Stimulated activated CD4-positive, alpha-beta T cell treated with anti-CD3 and anti-CD28 coated beads, Interleukin-4, amount 100 ng/mL, for 4 hours (primary cell): ENCODE data around the gene PTPRM.

Experiments used
- DNase-seq, 2 experiments: peaks; one replicate each; pipeline ENCODE4 v3.0.0-alpha.2; 2020

Gene PTPRM

GRCh38 chr18:7567474-7568425 is 634 bp downstream of the PTPRM start:
- peak in 1 of 2 experiments; percentile 1 for DNase-seq

DNA sequence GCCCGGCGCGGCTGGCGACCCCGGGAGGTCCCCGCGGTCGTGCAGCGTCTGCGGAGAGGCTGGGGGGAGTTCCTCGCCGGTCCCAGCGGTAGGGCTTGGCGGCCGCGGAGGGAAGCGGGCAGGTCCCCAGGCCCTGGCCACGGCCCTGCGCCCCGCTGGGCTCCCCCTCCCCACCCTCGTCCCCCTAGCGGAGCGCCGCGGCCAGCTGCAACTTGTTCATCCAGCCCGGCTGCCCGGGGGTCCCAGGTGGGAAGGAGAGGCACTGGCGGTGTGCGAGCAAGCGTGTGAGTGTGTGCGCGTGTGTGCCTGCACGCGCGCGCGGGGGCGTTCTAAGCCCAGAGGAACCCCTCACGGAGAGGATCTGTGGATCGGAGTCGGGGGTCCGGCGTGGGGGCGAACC is 1.3 kb downstream of the PTPRM start:
- DNase-seq: no peak

DNA sequence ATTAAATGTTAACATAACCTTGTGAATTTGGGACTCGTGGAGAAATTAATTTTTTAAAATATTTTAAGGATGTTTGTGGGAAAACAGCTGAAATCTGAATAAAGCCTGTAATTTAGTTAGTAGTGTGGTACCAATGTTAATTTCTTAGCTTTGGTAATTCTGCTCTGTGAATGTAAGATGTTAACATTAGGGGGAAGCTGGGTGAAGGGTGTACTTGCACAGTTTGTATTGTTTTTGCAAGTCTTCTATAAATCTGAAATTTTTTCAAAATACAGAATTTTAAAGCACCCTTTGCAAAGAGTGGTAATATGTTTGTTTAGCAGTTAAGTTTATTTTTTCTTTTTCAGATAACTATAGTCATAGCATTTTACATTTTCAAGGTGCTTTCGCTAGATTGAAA is 4.5 kb downstream of the PTPRM start:
- no peak for DNase-seq

DNA sequence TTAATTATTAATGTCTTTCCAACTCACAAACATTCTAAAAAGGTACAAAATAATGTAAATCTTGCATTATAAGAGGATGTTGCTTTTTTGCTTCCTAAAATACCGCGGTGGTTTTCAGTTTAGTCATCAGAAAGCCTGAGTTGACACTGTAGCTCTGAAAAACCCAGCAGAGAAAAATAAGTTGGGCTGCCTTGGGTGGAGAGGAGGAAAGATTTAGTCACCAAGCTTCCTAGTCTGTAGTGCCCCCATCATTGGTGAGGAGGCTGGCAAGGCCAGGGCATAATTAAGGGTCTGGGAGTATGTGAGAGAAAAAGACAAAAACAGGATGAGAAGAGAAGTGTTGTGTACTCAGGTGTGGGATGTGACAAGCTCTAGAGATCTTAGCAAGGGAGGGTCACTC is 5.7 kb downstream of the PTPRM start:
- DNase-seq: no peak

DNA sequence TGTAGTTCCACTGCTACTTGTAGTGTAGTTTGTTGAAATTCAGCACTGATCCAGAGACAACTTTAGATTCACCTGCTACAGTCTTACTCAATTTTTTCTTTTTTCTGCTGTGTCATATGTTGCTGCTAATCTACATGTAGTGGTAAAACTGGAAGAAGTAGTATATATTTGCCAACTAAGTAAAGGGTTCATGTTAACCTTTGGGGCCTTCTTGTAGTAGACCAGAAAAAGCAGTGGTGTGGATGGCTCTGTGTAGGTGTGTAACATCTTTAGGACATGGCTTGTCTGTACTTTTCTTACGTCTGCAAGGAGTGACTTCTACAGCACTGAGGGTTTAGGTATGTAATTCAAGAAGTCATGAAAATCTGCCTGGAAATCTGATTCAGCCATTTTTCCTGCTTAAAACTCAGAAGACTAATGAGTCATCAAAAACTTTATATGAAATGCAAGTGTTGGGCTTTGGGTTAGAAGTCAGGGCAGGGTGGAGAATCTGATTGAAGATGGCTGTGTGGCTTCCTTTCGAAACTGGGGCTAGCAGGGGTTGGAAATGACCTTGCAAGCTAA is 8.4 kb downstream of the PTPRM start:
- DNase-seq: no peak

GRCh38 chr18:7576077-7576476 is 9.0 kb downstream of the PTPRM start:
- DNase-seq: no peak

- DNase-seq: no peak
Observed at GRCh38 chr18:7576685-7577084, 9.6 kb downstream of the PTPRM start.

GRCh38 chr18:7577706-7578105 is 10.6 kb downstream of the PTPRM start:
- DNase-seq: no peak

DNA sequence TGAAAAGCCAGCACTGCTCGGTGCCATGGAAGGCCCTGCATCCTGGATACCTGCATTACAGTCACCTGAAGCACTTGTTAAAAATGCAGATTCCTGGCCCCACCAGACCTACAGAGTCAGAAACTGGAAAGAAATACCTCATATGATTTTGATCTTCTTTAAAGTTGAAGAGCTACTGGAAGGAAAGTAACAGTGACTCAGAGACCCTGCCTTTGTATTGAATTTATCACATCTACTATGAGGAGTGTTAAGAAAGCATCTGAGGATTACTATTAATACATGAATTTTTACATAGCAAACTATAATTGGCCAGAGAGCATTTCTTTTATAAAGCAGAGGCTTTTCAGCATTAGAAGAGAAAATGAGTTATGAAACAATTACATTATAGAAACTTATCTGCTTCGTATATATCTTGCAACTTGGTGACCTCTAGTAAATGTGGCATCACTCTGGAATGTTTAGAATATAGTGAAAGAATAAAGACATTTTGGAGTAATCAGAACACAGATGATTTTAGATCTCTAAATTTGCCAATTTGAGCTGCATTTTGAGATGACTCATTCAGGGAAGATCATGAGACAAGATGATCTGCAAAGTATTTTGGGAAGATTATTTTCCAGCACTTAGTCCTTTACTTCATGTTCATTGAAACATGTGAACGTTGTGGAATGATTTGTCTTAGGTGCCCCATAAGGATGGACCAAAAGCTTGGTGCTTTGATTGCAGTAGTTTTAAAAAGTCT is 12.2 kb downstream of the PTPRM start:
- DNase-seq: no peak

DNA sequence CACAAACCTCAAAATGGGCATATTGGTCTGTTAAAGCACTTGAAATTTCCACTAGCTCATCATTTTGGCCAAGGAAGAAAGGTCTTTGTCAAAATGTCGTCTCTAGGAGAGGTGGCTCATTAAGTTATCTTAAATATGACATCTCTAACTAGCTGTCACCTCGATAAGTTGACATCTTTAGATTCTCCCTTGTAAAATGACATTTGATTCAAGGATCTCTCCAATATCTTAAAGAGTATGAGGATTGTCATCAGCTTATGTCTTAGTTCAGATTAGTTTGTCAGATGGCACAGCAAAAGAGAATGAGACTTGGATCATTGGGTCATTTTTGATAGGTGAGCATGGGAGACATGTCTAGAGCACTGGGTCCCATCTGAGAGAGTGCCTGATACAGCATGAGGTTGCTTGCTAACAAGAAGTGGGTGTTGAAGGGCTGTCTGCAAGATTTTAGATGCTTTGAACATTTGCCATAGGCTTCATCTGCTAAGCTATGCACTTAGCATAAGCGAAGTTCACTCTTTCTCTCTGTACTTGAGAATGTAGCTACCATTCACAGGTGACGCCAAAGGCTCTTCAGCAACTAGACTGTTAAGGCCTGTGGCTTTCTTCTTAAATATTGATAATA is 12.9 kb downstream of the PTPRM start:
- DNase-seq: no peak

GRCh38 chr18:7584646-7585275 is 17.6 kb downstream of the PTPRM start:
- DNase-seq: no peak

DNA sequence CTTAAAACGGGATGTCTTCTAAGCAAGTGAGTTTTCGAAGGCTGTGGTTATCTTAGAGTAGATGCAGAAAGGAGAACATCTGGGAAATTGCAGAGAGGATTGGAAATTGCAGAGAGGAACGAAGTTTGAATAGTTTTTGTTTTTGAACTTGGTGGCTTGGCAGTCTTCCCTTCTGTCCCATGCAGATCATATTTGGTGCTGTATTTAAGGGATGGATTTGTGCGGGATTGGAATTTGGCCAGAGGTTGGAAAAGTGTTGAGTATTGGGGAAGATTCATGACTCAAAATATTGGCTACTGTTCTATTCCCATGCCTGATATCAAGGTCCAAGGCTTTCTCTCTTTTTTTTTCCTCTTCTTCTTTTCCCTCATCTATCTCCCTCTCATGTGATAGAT is 18.2 kb downstream of the PTPRM start:
- no peak for DNase-seq

- DNase-seq: no peak
Observed at GRCh38 chr18:7586379-7586778, 19.3 kb downstream of the PTPRM start.

DNA sequence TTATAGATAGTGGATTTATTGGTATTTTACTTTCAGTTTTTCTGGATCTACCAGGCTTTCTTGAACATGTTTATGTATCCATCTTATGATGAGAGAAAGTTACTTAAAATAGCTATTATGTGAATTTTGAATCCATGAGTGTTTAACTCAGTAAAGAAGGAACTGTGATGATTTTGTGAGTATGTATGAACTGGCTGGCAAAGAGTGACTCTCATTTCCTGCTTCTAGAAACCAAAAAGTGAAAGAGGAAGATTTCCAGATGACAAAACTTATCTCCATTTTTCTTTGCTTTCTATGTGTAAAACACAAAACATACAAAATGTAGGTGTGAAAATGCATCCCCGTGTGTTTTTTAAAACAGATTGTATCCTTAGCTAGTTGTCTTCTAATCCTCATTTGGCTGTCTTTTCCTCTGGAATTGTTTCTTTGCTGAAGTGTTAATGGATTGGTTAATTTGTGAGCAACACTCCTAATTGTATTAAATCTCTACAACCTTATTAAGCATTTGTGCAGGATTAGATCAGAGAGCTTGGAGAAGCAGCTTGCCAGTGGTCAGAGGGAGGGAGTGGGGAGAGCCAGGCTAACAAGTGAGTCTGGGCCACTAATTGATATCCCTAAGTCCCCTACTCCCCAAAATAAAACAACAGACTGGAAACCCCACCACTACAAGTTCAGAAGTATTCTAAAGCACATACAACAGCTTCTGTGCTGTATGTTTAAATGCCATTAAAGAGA is 23.9 kb downstream of the PTPRM start:
- no peak for DNase-seq

DNA sequence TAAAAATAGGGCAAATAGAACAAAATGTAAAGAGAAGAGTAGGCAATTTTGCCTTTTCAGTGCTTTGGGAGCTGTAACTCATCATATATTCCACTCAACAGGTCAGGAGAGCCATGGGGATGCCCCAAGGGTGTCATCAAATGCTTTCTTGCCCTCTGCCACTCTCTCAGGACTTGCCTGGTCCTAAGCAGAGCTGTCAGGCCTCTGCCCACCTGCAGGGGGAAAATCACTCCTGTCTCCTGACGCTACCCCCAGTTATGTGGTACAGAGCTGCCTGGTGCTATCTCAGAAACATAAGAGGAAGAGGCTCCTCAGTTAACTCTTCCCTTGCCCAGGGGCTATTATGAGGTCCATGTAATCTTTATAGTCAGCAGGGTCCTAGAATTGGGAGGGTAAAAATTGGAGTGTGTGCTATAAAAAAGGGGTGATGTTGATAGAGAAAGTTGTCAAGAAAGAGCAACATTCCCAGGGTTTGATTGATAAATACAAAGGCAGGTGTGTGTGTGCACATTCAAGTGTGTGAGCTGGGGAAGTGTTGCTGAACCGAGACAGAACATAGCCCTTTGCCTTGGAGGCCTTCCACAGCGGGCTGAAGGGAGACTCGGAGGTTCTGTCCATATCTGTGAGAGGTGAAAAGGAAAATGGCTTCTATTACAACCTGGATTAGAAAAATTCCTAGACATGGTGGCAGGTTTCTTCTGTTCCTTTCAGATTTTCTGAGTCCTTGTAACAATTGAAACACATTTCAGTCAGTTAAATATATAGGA is 25.4 kb downstream of the PTPRM start:
- no peak for DNase-seq

GRCh38 chr18:7593218-7593819 is 26.2 kb downstream of the PTPRM start:
- no peak for DNase-seq

- no peak for DNase-seq
Observed at GRCh38 chr18:7596147-7596546, 29.0 kb downstream of the PTPRM start.

- DNase-seq: no peak
Observed at GRCh38 chr18:7597500-7597899, 30.4 kb downstream of the PTPRM start.

DNA sequence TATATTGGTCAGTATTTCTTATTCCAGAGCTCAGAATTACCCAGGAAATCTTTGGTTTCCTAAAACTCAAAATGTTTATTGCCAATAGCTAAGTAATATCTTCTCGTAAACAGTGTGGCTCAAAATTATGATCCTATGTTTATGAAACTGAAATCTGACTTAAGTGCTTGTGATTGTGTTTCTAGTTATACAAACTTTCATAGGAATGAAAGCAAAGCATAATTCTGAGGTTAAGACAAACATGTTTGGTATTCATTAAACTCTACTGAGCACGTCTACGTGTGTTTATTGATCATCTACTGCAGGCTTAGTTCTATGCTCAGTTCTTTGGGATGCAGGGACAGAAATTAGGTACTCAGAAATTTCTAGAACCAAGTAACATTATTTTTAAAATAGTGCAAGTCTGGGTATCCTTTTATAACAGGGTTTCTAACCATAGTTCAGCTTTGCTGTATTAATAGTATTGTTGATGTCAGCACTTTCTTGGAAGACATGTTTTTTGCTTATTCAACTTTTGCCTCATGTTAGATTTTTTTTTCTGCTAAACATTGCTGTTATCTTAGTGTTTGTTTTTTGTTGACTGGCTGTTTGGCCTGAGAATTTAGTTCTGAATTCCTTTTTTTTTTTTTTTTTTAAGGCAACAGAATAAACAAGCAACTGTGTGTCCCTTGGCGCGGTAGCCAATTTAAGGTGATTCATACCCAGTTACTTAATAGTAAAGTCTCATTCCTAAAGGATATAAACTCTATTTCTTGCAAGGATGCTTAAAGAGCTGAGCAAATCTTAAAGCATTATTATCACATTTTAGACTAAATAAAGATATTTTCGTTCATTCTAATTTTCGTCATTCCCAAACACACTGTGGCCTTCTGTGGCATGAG is 31.3 kb downstream of the PTPRM start:
- no peak for DNase-seq

DNA sequence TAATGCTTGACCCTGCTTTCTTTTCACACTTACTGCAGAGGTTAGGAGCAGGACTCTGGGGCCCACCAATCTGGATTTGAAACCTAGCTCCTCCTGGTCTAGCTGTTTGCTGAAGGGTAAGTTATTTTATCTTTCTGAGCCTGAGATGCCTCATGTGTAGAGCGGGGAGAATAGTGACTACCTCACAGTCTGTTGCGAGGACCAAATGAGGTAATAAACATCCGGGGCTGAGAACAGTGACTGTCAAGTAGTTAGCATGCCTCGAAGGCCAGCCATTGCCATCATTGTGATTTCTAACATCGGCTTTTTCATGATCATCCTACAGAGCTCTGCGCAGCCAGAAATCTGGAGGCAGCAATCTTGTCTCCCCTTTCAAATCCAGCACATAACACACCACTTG is 32.9 kb downstream of the PTPRM start:
- no peak for DNase-seq
